Hepatocyte (in vitro differentiated cells): ENCODE data around the gene MPIG6B. TPM values are rescaled to one million over a fixed set of nuclear protein-coding genes. Genes with fewer than 3 reads are reported as not detected.

ENCODE experiments used
- DNase-seq: peaks from one replicate; pipeline ENCODE4 v3.0.0-alpha.2; 2016; ENCODE audit warnings: low spot score
- H2AFZ ChIP-seq: fragments of 200-600 bp; sonication (generic); 2 replicates; pipeline ENCODE4 v1.6.0; 2016; ENCODE audit warnings: antibody characterized with exemption, mild to moderate bottlenecking
- H3K27ac ChIP-seq: fragments of 200-600 bp; sonication (generic); 2 replicates; pipeline ENCODE4 v1.5.1; 2016; ENCODE audit warnings: mild to moderate bottlenecking
- H3K27me3 ChIP-seq: fragments of 200-600 bp; sonication (generic); 2 replicates; pipeline ENCODE4 v1.6.1; 2016
- H3K36me3 ChIP-seq: fragments of 200-600 bp; sonication (generic); replicated peaks from 2 replicates; pipeline ENCODE4 v1.5.1; 2016; ENCODE audit warnings: low read depth; ENCODE audit not compliant: insufficient read depth
- H3K4me1 ChIP-seq: fragments of 200-600 bp; sonication (generic); 2 replicates; pipeline ENCODE4 v1.5.1; 2016; ENCODE audit warnings: mild to moderate bottlenecking, moderate library complexity; ENCODE audit not compliant: insufficient read depth
- H3K4me2 ChIP-seq: fragments of 200-600 bp; sonication (generic); 2 replicates; pipeline ENCODE4 v1.6.0; 2016
- H3K4me3 ChIP-seq: fragments of 200-600 bp; sonication (generic); 2 replicates; pipeline ENCODE4 v1.5.1; 2016; ENCODE audit warnings: mild to moderate bottlenecking
- H3K79me2 ChIP-seq: fragments of 200-600 bp; sonication (generic); 2 replicates; pipeline ENCODE4 v1.6.0; 2017; ENCODE audit warnings: mild to moderate bottlenecking
- H3K9me2 ChIP-seq: fragments of 200-600 bp; sonication (generic); replicated peaks from 2 replicates; pipeline ENCODE4 v1.6.0; 2017; ENCODE audit warnings: mild to moderate bottlenecking; ENCODE audit not compliant: insufficient read depth
- H3K9me3 ChIP-seq: fragments of 200-600 bp; sonication (generic); 2 replicates; pipeline ENCODE4 v1.5.1; 2016; ENCODE audit warnings: low read depth, mild to moderate bottlenecking
- H4K20me1 ChIP-seq: fragments of 200-600 bp; sonication (generic); 2 replicates; pipeline ENCODE4 v1.6.0; 2016; ENCODE audit warnings: mild to moderate bottlenecking; ENCODE audit not compliant: insufficient read depth, poor library complexity, severe bottlenecking
- CTCF ChIP-seq: fragments of 200-600 bp; sonication (generic); IDR thresholded peaks from 2 replicates; pipeline ENCODE4 v1.5.1; 2016; ENCODE audit warnings: antibody characterized with exemption, mild to moderate bottlenecking; ENCODE audit not compliant: poor library complexity
- EZH2 ChIP-seq: fragments of 200-600 bp; sonication (generic); IDR thresholded peaks from 2 replicates; pipeline ENCODE4 v1.6.1; 2016; ENCODE audit warnings: antibody characterized with exemption, mild to moderate bottlenecking, borderline replicate concordance
- EZH2phosphoT487 ChIP-seq: fragments of 200-600 bp; sonication (generic); IDR thresholded peaks from one replicate; pipeline ENCODE4 v1.6.1; 2018; ENCODE audit warnings: antibody characterized with exemption, mild to moderate bottlenecking, low read depth, moderate library complexity; ENCODE audit not compliant: unreplicated experiment, severe bottlenecking
- WGBS: methylation state at CpG from one replicate; pipeline ENCODE4 v1.1.6; 2016; ENCODE audit warnings: low lambda C conversion rate; ENCODE audit errors: missing lambda C conversion rate; 5-methylcytosine and 5-hydroxymethylcytosine counted together
- polyA plus RNA-seq: library from polyadenylated mRNA; unstranded; fragments of >200 nt; fragmentation: Nextera tagmentation; extraction: Ambion mirVana; gene quantifications from 2 replicates; pipeline ENCODE4 v1.2.1, GENCODE V29; 2016
- total RNA-seq: library from RNA; depleted of rRNA; stranded (reverse); fragments of >200 nt; gene quantifications from 2 replicates; pipeline ENCODE4 v1.2.3, GENCODE V29; 2014

MPIG6B gene
- total and polyA plus RNA-seq, 2 experiments from 2014 or later: not detected

GRCh38 chr6:31721351-31722020, 1.7 kb upstream of the MPIG6B start, which contains the start of gene LY6G6C:
TSS of gene LY6G6C (minus strand) at chr6:31721746. CDS start at chr6:31721679, 67 bp downstream.
- H3K4me3 ChIP-seq: no peak within 1 kb of the TSS
- TF ChIP-seq EZH2 (no peak), CTCF (no peak), EZH2phosphoT487 (no peak)
- no peaks in the 10 kb centered on the region for H3K36me3 ChIP-seq
- H3K27me3 ChIP-seq: no peaks in the 10 kb centered on the region
- 89% methylated on average over 4 of the region's 4 CpGs for WGBS
- H4K20me1 ChIP-seq: no peaks in the 10 kb centered on the region
- H3K4me1 ChIP-seq: no peaks in the 10 kb centered on the region
- no peaks in the 10 kb centered on the region for H3K9me3 ChIP-seq
- no peak within 1 kb of the TSS for H2AFZ ChIP-seq
- no peak within 1 kb of the TSS for H3K4me2 ChIP-seq
- H3K79me2 ChIP-seq: no peaks in the 10 kb centered on the region
- DNase-seq: no peak
- H3K9me2 ChIP-seq: no peaks in the 10 kb centered on the region
- no peak within 1 kb of the TSS for H3K27ac ChIP-seq

- TF ChIP-seq EZH2phosphoT487: no peak
- WGBS: 91% methylated on average over 3 of the region's 3 CpGs
- no peaks in the 10 kb centered on the region for H3K9me2 ChIP-seq
- H3K27me3 ChIP-seq: no peaks in the 10 kb centered on the region
- no peak for DNase-seq
- no peaks in the 10 kb centered on the region for H3K79me2 ChIP-seq
- H3K27ac ChIP-seq: no peak overlapping the region
- H3K36me3 ChIP-seq: no peaks in the 10 kb centered on the region
- no peaks in the 10 kb centered on the region for H4K20me1 ChIP-seq
- no peaks in the 10 kb centered on the region for H3K4me1 ChIP-seq
- H3K9me3 ChIP-seq: no peaks in the 10 kb centered on the region
- H2AFZ ChIP-seq: no peak overlapping the region
- H3K4me3 ChIP-seq: no peak overlapping the region
- H3K4me2 ChIP-seq: no peak overlapping the region
Measured at GRCh38 chr6:31722173-31722572, 1.0 kb upstream of the MPIG6B start.

- no peaks in the 10 kb centered on the region for H3K4me1 ChIP-seq
- no peak for DNase-seq
- H4K20me1 ChIP-seq: peaks cover 10% of the 10 kb centered on the region
- H3K27me3 ChIP-seq: no peaks in the 10 kb centered on the region
- no peak overlapping the region for H2AFZ ChIP-seq
- 95% methylated on average over 24 of the region's 25 CpGs for WGBS
- TF ChIP-seq EZH2 (no peak), CTCF (no peak), EZH2phosphoT487 (no peak)
- H3K36me3 ChIP-seq: no peaks in the 10 kb centered on the region
- no peaks in the 10 kb centered on the region for H3K9me3 ChIP-seq
- no peak overlapping the region for H3K27ac ChIP-seq
- no peak overlapping the region for H3K4me3 ChIP-seq
- H3K79me2 ChIP-seq: peaks cover 14% of the 10 kb centered on the region
- H3K9me2 ChIP-seq: no peaks in the 10 kb centered on the region
- H3K4me2 ChIP-seq: no peak overlapping the region
Measured at GRCh38 chr6:31723980-31724691, 963 bp downstream of the MPIG6B start.
